Neural progenitor cell (in vitro differentiated cells): Measurements from ENCODE around the gene PSG6. TPM values are rescaled to one million over a fixed set of nuclear protein-coding genes. Genes with fewer than 3 reads are reported as not detected.
"Not testable (repeated sequence)": the region's sequence is repeated elsewhere in the genome, so short reads cannot be mapped to it uniquely, and the experiment has no call there.

ENCODE experiments used
- DNase-seq: peaks from one replicate; pipeline ENCODE4 v3.0.0-alpha.2; 2016; ENCODE audit warnings: low spot score
- H2AFZ ChIP-seq: fragments of 200-600 bp; sonication (generic); replicated peaks from 2 replicates; pipeline ENCODE4 v1.6.1; 2016; ENCODE audit warnings: antibody characterized with exemption
- H3F3A ChIP-seq: fragments of 200-600 bp; sonication (generic); 2 replicates; pipeline ENCODE4 v1.6.1; 2016; ENCODE audit warnings: antibody characterized with exemption, low read depth
- H3K27ac ChIP-seq: fragments of 200-600 bp; sonication (generic); 2 replicates; pipeline ENCODE4 v1.5.1; 2016; ENCODE audit warnings: mild to moderate bottlenecking
- H3K27me3 ChIP-seq: fragments of 200-600 bp; sonication (generic); 2 replicates; pipeline ENCODE4 v1.6.1; 2016; ENCODE audit warnings: mild to moderate bottlenecking, moderate library complexity
- H3K36me3 ChIP-seq: fragments of 200-600 bp; sonication (generic); 2 replicates; pipeline ENCODE4 v1.5.1; 2016
- H3K4me1 ChIP-seq: fragments of 200-600 bp; sonication (generic); 2 replicates; pipeline ENCODE4 v1.6.1; 2016; ENCODE audit warnings: mixed run types
- H3K4me2 ChIP-seq: fragments of 200-600 bp; sonication (generic); 2 replicates; pipeline ENCODE4 v1.6.1; 2016
- H3K4me3 ChIP-seq: fragments of 200-600 bp; sonication (generic); 2 replicates; pipeline ENCODE4 v1.5.1; 2016
- H3K79me2 ChIP-seq: fragments of 200-600 bp; sonication (generic); 2 replicates; pipeline ENCODE4 v1.6.1; 2016; ENCODE audit warnings: low read depth
- H3K9ac ChIP-seq: fragments of 200-600 bp; sonication (generic); 2 replicates; pipeline ENCODE4 v1.6.1; 2016
- H3K9me3 ChIP-seq: fragments of 200-600 bp; sonication (generic); 2 replicates; pipeline ENCODE4 v1.5.1; 2016; ENCODE audit warnings: low read depth
- H4K20me1 ChIP-seq: fragments of 200-600 bp; sonication (generic); 2 replicates; pipeline ENCODE4 v1.6.1; 2016; ENCODE audit warnings: low read depth
- H3K27ac Mint-ChIP-seq: 3 replicates; pipeline ENCODE4 v1.8.0; 2021; ENCODE audit warnings: mixed read lengths
- H3K27me3 Mint-ChIP-seq: 2 replicates; pipeline ENCODE4 v1.8.0; 2022; ENCODE audit warnings: low read depth, mild to moderate bottlenecking, inconsistent platforms, moderate library complexity, mixed read lengths; ENCODE audit not compliant: insufficient read depth
- H3K36me3 Mint-ChIP-seq: 3 replicates; pipeline ENCODE4 v1.8.0; 2021; ENCODE audit warnings: mixed read lengths
- H3K4me1 Mint-ChIP-seq: 3 replicates; pipeline ENCODE4 v1.8.0; 2021; ENCODE audit warnings: mixed read lengths
- H3K4me3 Mint-ChIP-seq: 3 replicates; pipeline ENCODE4 v1.8.0; 2021; ENCODE audit warnings: mild to moderate bottlenecking, moderate library complexity, mixed read lengths
- H3K9me3 Mint-ChIP-seq: 3 replicates; pipeline ENCODE4 v1.8.0; 2020; ENCODE audit warnings: mixed read lengths
- CTCF ChIP-seq: fragments of 200-600 bp; sonication (generic); IDR thresholded peaks from 2 replicates; pipeline ENCODE4 v1.5.1; 2017; ENCODE audit warnings: antibody characterized with exemption, mild to moderate bottlenecking
- EZH2 ChIP-seq: fragments of 200-600 bp; sonication (generic); IDR thresholded peaks from 2 replicates; pipeline ENCODE4 v1.6.1; 2017; ENCODE audit warnings: antibody characterized with exemption, mild to moderate bottlenecking, moderate library complexity
- EZH2phosphoT487 ChIP-seq: fragments of 200-600 bp; sonication (generic); IDR thresholded peaks from 2 replicates; pipeline ENCODE4 v1.6.1; 2017; ENCODE audit warnings: antibody characterized with exemption
- total RNA-seq: library from RNA; depleted of rRNA; stranded (reverse); fragments of >200 nt; gene quantifications from 2 replicates; pipeline ENCODE4 v1.2.3, GENCODE V29; 2015; ENCODE audit warnings: low replicate concordance

PSG6 gene
- total RNA-seq, 1 donor from 2014 or later = not detected

GRCh38 chr19:42919757-42920079 is 2.0 kb upstream of the PSG6 start:
- peaks cover 2% of the 10 kb centered on the region for H3K27me3 Mint-ChIP-seq
- Histone ChIP-seq H3F3A (no peaks in the 10 kb centered on the region), H3K79me2 (no peaks in the 10 kb centered on the region), H3K4me1 (no peaks in the 10 kb centered on the region), H3K9me3 (no peaks in the 10 kb centered on the region), H3K4me2 (no peak overlapping the region), H3K9ac (no peak overlapping the region), H3K36me3 (no peaks in the 10 kb centered on the region), H2AFZ (no peak overlapping the region), H3K4me3 (no peak overlapping the region), H3K27ac (no peak overlapping the region), H4K20me1 (no peaks in the 10 kb centered on the region), H3K27me3 (no peaks in the 10 kb centered on the region)
- no peaks in the 10 kb centered on the region for H3K4me1 Mint-ChIP-seq
- H3K27ac Mint-ChIP-seq = no peak overlapping the region
- no peak overlapping the region for H3K4me3 Mint-ChIP-seq
- no peaks in the 10 kb centered on the region for H3K36me3 Mint-ChIP-seq
- DNase-seq = no peak
- H3K9me3 Mint-ChIP-seq = peaks cover 40% of the 10 kb centered on the region
- TF ChIP-seq CTCF = no peak
- TF ChIP-seq EZH2phosphoT487 = no peak
- TF ChIP-seq EZH2 = no peak

GRCh38 chr19:42919070-42919756 is 1.5 kb upstream of the PSG6 start:
- H3F3A ChIP-seq, H3K36me3 ChIP-seq, H3K27me3 Mint-ChIP-seq, H3K9ac ChIP-seq, H3K4me1 ChIP-seq, H3K4me3 Mint-ChIP-seq, H3K9me3 ChIP-seq, H2AFZ ChIP-seq, H3K4me2 ChIP-seq, H3K27ac Mint-ChIP-seq, H3K4me1 Mint-ChIP-seq, H3K4me3 ChIP-seq, H3K27ac ChIP-seq, H3K79me2 ChIP-seq, DNase-seq, H4K20me1 ChIP-seq, H3K36me3 Mint-ChIP-seq, H3K27me3 ChIP-seq: not testable (repeated sequence)
- peaks cover 41% of the 10 kb centered on the region for H3K9me3 Mint-ChIP-seq

GRCh38 chr19:42918377-42919069 is 829 bp upstream of the PSG6 start:
- not testable (repeated sequence) for H3K9me3 ChIP-seq, H3K36me3 ChIP-seq, H3K27ac Mint-ChIP-seq, H3K4me3 ChIP-seq, DNase-seq, H2AFZ ChIP-seq, H3K4me1 ChIP-seq, H3K27me3 Mint-ChIP-seq, H3K79me2 ChIP-seq, H3K4me1 Mint-ChIP-seq, H3K36me3 Mint-ChIP-seq, H3K27me3 ChIP-seq, H3K9ac ChIP-seq, H3K27ac ChIP-seq, H3F3A ChIP-seq, H3K4me3 Mint-ChIP-seq, H3K4me2 ChIP-seq, H4K20me1 ChIP-seq
- H3K9me3 Mint-ChIP-seq = peaks cover 46% of the 10 kb centered on the region

- not testable (repeated sequence) for H3K27me3 ChIP-seq, DNase-seq, H3K36me3 Mint-ChIP-seq, H3K4me3 ChIP-seq, H2AFZ ChIP-seq, H3K4me3 Mint-ChIP-seq, H3K4me1 ChIP-seq, H3K4me1 Mint-ChIP-seq, H3F3A ChIP-seq, H3K4me2 ChIP-seq, H3K79me2 ChIP-seq, H4K20me1 ChIP-seq, H3K9ac ChIP-seq, H3K36me3 ChIP-seq, H3K27ac Mint-ChIP-seq, H3K9me3 ChIP-seq, H3K27me3 Mint-ChIP-seq, H3K27ac ChIP-seq
- peaks cover 53% of the 10 kb centered on the region for H3K9me3 Mint-ChIP-seq
Measured at GRCh38 chr19:42916931-42917330, 763 bp downstream of the PSG6 start.

GRCh38 chr19:42913516-42913915 is 4.2 kb downstream of the PSG6 start:
- not testable (repeated sequence) for H3K27ac Mint-ChIP-seq, H3K4me2 ChIP-seq, H3K9me3 ChIP-seq, H3K36me3 Mint-ChIP-seq, H3K27ac ChIP-seq, H3K36me3 ChIP-seq, H3K27me3 ChIP-seq, H3K4me3 ChIP-seq, DNase-seq, H3K9ac ChIP-seq, H3K4me1 Mint-ChIP-seq, H3K4me3 Mint-ChIP-seq, H3K4me1 ChIP-seq, H2AFZ ChIP-seq, H3K79me2 ChIP-seq, H3F3A ChIP-seq, H4K20me1 ChIP-seq, H3K27me3 Mint-ChIP-seq
- H3K9me3 Mint-ChIP-seq = peaks cover 62% of the 10 kb centered on the region

GRCh38 chr19:42912941-42913340 is 4.8 kb downstream of the PSG6 start:
- H3K9me3 ChIP-seq, H3K27me3 ChIP-seq, H3K36me3 Mint-ChIP-seq, H3K4me1 ChIP-seq, H3K36me3 ChIP-seq, H3K9ac ChIP-seq, H3K4me2 ChIP-seq, H3K27ac Mint-ChIP-seq, H3K27me3 Mint-ChIP-seq, H4K20me1 ChIP-seq, H2AFZ ChIP-seq, H3K4me3 ChIP-seq, DNase-seq, H3K4me1 Mint-ChIP-seq, H3K79me2 ChIP-seq, H3K4me3 Mint-ChIP-seq, H3F3A ChIP-seq, H3K27ac ChIP-seq: not testable (repeated sequence)
- peaks cover 57% of the 10 kb centered on the region for H3K9me3 Mint-ChIP-seq

GRCh38 chr19:42911731-42912130 is 6.0 kb downstream of the PSG6 start:
- H2AFZ ChIP-seq, H3K27me3 ChIP-seq, H3K9me3 ChIP-seq, H3K4me1 ChIP-seq, H3K36me3 ChIP-seq, H3K4me3 Mint-ChIP-seq, H3K9ac ChIP-seq, H3K36me3 Mint-ChIP-seq, H3K27me3 Mint-ChIP-seq, H3K4me2 ChIP-seq, H3K27ac Mint-ChIP-seq, H3K4me1 Mint-ChIP-seq, DNase-seq, H3K4me3 ChIP-seq, H3K27ac ChIP-seq, H4K20me1 ChIP-seq, H3K79me2 ChIP-seq, H3F3A ChIP-seq: not testable (repeated sequence)
- peaks cover 55% of the 10 kb centered on the region for H3K9me3 Mint-ChIP-seq
